ENCODE data around the gene SMKR1. TPM values are rescaled to one million over a fixed set of nuclear protein-coding genes. Genes with fewer than 3 reads are reported as not detected.
"Not testable (repeated sequence)": the region's sequence is repeated elsewhere in the genome, so short reads cannot be mapped to it uniquely, and the experiment has no call there.

Gene SMKR1
- total RNA-seq, 1 donor = 0.31 TPM

DNA sequence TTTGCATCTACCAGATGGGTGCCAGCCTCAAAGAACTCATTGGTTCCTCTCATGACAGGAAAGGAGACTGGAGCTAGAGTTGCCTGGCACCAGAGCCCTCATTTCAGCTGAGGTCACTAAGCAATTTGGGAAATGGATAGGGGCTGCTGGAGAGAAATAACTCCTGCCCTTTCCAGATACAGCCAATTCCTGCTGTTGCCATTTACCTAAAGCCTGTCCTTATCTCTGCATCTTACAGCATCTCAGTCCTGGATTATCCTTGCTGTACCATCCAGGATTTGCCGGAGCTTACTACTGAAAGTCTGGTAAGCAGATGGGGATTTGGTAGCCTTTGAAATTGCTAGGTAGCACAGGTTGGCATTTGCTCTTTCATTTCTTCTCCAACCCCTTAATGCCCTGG lies 31.9 kb upstream of the SMKR1 start:
- no peak overlapping the region for H3K4me3 ChIP-seq (ENCODE audit: low read length)
- no peaks in the 10 kb centered on the region for H3K9me3 ChIP-seq (ENCODE audit: low read depth, low read length)

DNA sequence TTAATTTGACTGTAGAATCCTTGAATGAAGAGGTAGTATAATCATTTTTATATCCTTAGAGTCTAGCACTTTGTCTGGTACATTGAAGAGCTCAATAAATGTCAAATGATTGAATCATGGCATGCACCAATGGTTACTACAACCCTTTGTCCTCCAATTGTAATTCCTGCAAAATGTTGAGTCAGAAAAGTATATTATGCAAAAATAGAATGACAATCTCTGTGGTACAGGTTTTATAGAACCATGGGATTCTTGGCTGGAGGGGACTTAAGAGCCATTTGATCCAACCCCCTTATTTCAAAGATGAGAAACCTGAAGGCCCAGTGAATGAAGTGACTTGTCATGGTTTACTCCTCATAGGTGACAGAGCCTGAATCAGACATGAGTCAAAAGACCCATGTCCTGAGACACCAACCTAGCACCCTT lies 30.9 kb upstream of the SMKR1 start:
- H3K4me3 ChIP-seq (ENCODE audit: low read length) = no peak overlapping the region
- H3K9me3 ChIP-seq (ENCODE audit: low read depth, low read length) = no peaks in the 10 kb centered on the region
- no peaks in the 10 kb centered on the region for H3K27me3 ChIP-seq (ENCODE audit: insufficient read depth, low read length)
- H3K4me1 ChIP-seq (ENCODE audit: insufficient read depth, low read length) = no peaks in the 10 kb centered on the region

More for the DNA sequence above, 31.9 kb upstream of the SMKR1 start:
- no peaks in the 10 kb centered on the region for H3K27me3 ChIP-seq (ENCODE audit: insufficient read depth, low read length)
- H3K4me1 ChIP-seq (ENCODE audit: insufficient read depth, low read length) = no peaks in the 10 kb centered on the region

DNA sequence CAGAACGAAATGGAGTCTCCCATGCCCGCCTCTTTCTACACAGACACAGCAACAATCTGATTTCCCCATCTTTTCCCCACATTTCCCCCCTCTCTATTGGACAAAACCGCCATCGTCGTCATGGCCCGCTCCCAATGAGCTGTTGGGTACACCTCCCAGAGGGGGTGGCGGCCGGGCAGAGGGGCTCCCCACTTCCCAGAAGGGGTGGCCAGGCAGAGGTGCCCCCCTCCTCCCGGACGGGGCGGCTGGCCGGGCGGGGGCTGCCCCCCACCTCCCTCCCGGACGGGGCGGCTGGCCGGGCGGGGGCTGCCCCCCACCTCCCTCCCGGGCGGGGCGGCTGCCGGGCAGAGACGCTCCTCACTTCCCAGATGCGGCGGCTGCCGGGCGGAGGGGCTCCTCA lies 26.4 kb upstream of the SMKR1 start:
- not testable (repeated sequence) for H3K4me3 ChIP-seq (ENCODE audit: low read length); H3K9me3 ChIP-seq (ENCODE audit: low read depth, low read length); H3K27me3 ChIP-seq (ENCODE audit: insufficient read depth, low read length); H3K4me1 ChIP-seq (ENCODE audit: insufficient read depth, low read length)

DNA sequence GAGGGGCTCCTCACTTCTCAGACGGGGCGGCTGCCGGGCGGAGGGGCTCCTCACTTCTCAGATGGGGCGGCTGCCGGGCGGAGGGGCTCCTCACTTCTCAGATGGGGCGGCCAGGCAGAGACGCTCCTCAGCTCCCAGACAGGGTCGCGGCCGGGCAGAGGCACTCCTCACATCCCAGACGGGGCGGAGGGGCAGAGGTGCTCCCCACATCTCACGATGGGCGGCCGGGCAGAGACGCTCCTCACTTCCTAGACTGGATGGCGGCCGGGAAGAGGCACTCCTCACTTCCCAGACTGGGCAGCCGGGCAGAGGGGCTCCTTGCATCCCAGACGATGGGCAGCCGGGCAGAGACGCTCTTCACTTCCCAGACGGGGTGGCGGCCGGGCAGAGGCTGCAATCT lies 25.9 kb upstream of the SMKR1 start:
- not testable (repeated sequence) for H3K4me1 ChIP-seq (ENCODE audit: insufficient read depth, low read length); H3K9me3 ChIP-seq (ENCODE audit: low read depth, low read length); H3K4me3 ChIP-seq (ENCODE audit: low read length); H3K27me3 ChIP-seq (ENCODE audit: insufficient read depth, low read length)

DNA sequence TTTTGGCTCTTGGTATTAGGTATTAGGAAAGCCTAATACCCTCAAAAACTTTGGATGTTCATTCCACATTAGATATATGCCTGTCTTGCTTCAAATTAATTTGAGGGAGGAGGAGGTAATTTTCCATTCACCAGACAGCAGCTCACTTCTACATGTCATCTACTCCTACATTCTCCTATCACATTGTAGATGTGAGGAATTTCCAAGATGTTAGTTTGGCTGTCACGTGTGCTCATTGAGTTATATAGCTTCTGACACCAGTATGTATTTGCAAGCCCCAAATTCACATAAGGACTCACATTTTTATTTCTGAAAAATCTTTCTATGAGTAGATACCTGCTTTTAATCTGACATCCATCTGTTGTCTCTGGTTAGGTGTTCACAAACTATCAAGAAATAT lies 22.5 kb upstream of the SMKR1 start:
- H3K4me1 ChIP-seq (ENCODE audit: insufficient read depth, low read length) = no peaks in the 10 kb centered on the region
- no peak overlapping the region for H3K4me3 ChIP-seq (ENCODE audit: low read length)
- H3K27me3 ChIP-seq (ENCODE audit: insufficient read depth, low read length) = no peaks in the 10 kb centered on the region
- no peaks in the 10 kb centered on the region for H3K9me3 ChIP-seq (ENCODE audit: low read depth, low read length)

DNA sequence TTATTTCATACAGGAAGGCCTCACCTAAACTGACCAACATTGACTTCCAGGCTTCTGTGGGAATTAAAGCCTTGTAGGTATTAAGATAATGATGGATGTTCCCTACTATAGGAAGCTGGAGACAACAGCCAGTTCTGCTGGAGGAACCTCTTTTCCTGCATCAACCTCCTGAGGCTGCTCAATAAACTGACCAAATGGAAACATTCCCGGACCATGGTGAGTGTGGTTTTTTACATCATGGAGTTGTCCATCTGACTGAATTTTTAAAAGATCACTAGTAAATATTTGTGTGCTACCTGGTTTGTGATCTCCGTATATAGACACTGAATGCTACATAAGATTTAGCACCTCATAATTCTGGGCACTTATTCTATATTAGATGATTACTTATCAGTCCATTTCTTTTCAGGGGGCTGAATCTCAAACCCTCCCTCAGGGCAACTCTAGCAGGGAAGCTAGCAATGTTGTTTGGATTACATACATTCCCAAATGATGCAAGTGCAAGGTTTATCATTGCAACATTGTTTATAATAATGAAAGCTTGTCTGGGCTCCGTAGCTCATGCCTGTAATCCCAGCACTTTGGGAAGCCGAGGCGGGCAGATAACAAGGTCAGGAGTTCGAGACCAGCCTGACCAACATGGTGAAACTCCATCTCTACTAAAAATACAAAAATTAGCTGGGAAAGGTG lies 21.5 kb upstream of the SMKR1 start:
- Histone ChIP-seq H3K4me3 (ENCODE audit: low read length) (no peak overlapping the region), H3K4me1 (ENCODE audit: insufficient read depth, low read length) (no peaks in the 10 kb centered on the region), H3K9me3 (ENCODE audit: low read depth, low read length) (no peaks in the 10 kb centered on the region), H3K27me3 (ENCODE audit: insufficient read depth, low read length) (no peaks in the 10 kb centered on the region)

DNA sequence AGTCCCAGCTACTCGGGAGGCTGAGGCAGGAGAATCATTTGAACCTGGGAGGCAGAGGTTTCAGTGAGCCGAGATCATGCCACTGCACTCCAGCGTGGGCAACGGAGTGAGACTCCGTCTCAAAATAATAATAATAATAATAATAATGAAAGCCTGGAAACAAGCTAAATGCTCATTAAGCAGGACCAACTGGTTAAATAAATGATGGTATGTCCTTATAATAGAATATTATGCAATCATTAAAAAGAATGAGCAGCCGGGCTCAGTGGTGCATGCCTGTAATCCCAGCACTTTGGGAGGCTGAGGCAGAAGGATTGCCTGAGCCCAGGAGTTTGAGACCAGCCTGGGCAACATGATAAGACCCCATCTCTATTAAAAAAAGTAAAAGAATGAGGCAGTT lies 21.0 kb upstream of the SMKR1 start:
- not testable (repeated sequence) for H3K4me1 ChIP-seq (ENCODE audit: insufficient read depth, low read length); H3K4me3 ChIP-seq (ENCODE audit: low read length); H3K27me3 ChIP-seq (ENCODE audit: insufficient read depth, low read length); H3K9me3 ChIP-seq (ENCODE audit: low read depth, low read length)

DNA sequence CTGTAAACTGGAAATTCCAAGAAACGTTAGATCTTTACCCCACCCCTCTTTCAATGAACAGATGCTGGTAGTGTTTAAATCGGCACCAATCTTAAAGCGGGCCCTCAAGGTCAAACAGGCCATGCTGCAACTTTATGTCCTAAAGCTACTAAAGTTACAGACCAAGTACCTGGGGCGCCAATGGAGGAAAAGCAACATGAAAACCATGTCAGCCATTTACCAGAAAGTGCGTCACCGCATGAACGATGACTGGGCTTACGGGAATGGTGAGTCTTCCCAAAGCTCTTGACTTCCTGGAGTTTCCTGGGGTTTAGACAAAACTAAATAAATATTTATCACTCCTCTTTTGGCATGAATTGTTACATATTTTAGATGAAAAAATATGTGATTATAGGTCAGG lies 19.6 kb upstream of the SMKR1 start:
- Histone ChIP-seq H3K4me3 (ENCODE audit: low read length) (no peak overlapping the region), H3K4me1 (ENCODE audit: insufficient read depth, low read length) (no peaks in the 10 kb centered on the region), H3K27me3 (ENCODE audit: insufficient read depth, low read length) (no peaks in the 10 kb centered on the region), H3K9me3 (ENCODE audit: low read depth, low read length) (no peaks in the 10 kb centered on the region)

DNA sequence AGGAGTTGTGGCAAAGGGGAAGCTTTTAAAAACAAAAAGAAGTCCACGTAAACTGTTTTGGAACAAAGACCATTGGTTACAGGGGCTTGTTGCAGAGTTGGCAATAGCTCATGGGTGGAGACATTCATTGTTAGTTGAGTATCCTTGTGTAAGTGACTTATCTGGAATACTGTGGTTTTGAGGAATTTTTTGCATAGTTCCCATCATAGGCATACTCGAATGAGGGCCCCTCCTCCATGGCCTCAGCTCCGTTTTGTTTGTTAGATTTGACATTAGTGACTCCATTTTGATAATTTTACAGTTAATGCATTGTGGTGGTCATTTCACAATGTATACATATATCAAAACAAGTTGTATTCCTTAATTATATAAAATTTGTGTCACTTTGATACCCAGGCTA lies 12.8 kb upstream of the SMKR1 start:
- no peak overlapping the region for H3K4me3 ChIP-seq (ENCODE audit: low read length)
- no peaks in the 10 kb centered on the region for H3K4me1 ChIP-seq (ENCODE audit: insufficient read depth, low read length)
- no peaks in the 10 kb centered on the region for H3K27me3 ChIP-seq (ENCODE audit: insufficient read depth, low read length)
- no peaks in the 10 kb centered on the region for H3K9me3 ChIP-seq (ENCODE audit: low read depth, low read length)

DNA sequence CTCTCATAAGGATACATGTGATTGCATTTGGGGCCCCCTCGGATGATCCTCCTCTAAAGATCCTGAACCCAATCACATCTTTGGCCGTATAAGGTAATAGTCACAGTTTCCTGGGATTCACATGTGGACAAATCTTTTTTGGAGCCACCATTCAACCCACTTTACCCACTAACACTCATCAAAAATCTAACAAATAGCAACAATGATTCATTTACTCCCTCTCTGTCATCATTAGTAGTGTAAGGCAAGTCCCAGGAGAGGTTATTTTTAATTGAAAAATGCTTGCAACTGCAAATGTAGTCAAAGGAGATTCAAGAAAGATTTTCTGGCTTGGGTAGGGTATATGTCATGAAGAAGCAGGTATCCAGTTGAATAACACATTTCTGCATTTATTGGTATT lies 9.9 kb upstream of the SMKR1 start:
- H3K27me3 ChIP-seq (ENCODE audit: insufficient read depth, low read length) = no peaks in the 10 kb centered on the region
- H3K4me3 ChIP-seq (ENCODE audit: low read length) = no peak overlapping the region
- no peaks in the 10 kb centered on the region for H3K4me1 ChIP-seq (ENCODE audit: insufficient read depth, low read length)
- no peaks in the 10 kb centered on the region for H3K9me3 ChIP-seq (ENCODE audit: low read depth, low read length)

DNA sequence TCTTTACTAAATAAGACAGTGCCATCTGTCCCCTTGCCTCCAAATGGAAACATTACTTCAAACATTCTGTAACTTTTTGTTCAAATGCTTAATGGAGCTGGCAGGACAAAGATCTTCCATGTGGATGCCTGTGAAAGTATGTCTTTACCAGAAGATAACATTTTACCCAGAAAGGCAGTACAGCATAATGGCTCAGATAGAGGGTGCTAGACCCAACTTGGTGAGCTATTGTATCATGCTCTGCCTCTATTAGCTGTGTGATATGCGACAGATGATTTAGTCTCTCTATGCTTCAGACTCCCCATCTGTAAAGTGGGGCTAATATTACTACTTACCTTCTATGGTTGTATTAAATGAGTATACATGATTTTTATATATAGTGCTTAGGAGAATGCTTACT lies 8.8 kb upstream of the SMKR1 start:
- Histone ChIP-seq H3K9me3 (ENCODE audit: low read depth, low read length) (no peaks in the 10 kb centered on the region), H3K4me1 (ENCODE audit: insufficient read depth, low read length) (no peaks in the 10 kb centered on the region), H3K27me3 (ENCODE audit: insufficient read depth, low read length) (no peaks in the 10 kb centered on the region), H3K4me3 (ENCODE audit: low read length) (no peak overlapping the region)

DNA sequence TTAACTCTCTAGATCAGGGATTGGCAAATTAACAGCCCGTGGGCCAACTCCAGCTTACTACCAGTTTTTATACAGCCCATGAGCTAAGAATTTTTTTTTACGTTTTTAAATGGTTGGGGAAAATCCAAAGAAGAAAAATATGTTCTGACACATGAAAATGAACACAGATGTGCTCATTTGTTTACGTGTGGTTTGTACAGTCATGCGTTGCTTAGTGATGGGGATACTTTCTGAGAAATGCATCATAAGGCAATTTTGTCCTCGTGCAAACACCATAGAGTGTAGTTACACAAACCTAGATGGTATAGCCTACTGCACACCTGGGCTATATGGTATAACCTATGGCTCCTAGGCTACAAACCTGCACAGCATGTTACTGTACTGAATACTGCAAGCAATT lies 8.3 kb upstream of the SMKR1 start:
- no peaks in the 10 kb centered on the region for H3K27me3 ChIP-seq (ENCODE audit: insufficient read depth, low read length)
- H3K9me3 ChIP-seq (ENCODE audit: low read depth, low read length) = no peaks in the 10 kb centered on the region
- H3K4me3 ChIP-seq (ENCODE audit: low read length) = no peak overlapping the region
- no peaks in the 10 kb centered on the region for H3K4me1 ChIP-seq (ENCODE audit: insufficient read depth, low read length)

DNA sequence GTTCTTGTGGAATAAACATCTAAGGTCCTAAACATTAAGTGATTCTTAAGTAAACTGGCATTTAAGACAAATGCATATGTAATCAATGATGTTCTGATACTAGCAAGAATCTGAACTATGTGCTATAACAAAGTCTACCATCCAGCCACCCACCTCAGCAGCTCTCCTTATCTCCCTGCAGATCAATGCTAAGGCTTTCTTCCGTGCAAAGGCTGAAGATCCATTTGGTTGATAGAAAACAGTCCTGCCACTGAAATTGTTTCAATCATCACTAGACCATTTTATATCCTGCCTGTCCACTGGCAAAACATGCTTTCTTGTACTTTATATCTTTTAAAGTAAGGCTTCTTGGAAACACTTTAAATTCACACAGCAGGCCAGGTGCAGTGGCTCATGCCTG lies 6.3 kb upstream of the SMKR1 start:
- no peaks in the 10 kb centered on the region for H3K9me3 ChIP-seq (ENCODE audit: low read depth, low read length)
- no peaks in the 10 kb centered on the region for H3K4me1 ChIP-seq (ENCODE audit: insufficient read depth, low read length)
- no peak overlapping the region for H3K4me3 ChIP-seq (ENCODE audit: low read length)

DNA sequence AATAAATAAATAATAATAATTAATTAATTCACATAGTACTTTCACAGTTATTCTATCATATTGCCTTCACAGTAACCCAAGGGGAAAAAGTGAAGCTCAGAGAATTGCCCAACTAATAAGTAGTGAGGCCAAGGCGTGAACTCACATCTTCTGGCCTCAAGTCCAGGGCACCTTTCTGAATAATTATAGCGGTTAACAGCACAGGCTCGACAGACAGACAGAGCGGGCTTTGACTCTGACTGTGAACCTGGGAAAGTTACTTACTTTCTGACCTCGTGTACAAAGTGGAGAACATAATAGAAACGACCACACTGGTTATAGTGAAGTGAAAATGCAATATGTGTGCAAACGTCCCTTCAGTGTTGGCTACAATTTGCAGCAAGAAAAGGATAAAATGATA lies 5.7 kb upstream of the SMKR1 start:
- H3K27me3 ChIP-seq (ENCODE audit: insufficient read depth, low read length) = no peaks in the 10 kb centered on the region
- peaks cover 2% of the 10 kb centered on the region for H3K4me1 ChIP-seq (ENCODE audit: insufficient read depth, low read length)
- H3K9me3 ChIP-seq (ENCODE audit: low read depth, low read length) = no peaks in the 10 kb centered on the region
- H3K4me3 ChIP-seq (ENCODE audit: low read length) = no peak overlapping the region

More for the DNA sequence above, 6.3 kb upstream of the SMKR1 start:
- no peaks in the 10 kb centered on the region for H3K27me3 ChIP-seq (ENCODE audit: insufficient read depth, low read length)

DNA sequence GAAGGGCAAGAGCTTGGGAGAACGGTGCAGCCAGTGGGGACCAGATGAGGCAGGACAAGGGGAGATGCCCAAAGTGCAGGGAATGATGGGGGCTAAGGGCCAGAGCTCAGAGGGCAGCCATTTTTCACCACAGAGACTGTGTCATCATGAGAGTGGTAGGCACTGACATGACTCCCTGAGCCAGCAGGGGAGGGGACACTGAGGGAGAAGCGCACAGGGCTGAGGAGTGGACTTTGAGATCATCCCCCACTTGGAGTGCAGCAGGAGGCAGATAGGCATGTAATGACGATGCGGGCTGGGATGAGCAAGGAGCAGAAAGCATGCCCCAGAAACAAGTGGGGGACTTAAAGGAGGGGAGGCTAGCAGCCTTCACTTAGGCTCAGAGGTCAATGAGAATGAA lies 5.2 kb upstream of the SMKR1 start:
- Histone ChIP-seq H3K27me3 (ENCODE audit: insufficient read depth, low read length) (no peaks in the 10 kb centered on the region), H3K4me3 (ENCODE audit: low read length) (no peak overlapping the region), H3K9me3 (ENCODE audit: low read depth, low read length) (no peaks in the 10 kb centered on the region), H3K4me1 (ENCODE audit: insufficient read depth, low read length) (peaks cover 5% of the 10 kb centered on the region)

DNA sequence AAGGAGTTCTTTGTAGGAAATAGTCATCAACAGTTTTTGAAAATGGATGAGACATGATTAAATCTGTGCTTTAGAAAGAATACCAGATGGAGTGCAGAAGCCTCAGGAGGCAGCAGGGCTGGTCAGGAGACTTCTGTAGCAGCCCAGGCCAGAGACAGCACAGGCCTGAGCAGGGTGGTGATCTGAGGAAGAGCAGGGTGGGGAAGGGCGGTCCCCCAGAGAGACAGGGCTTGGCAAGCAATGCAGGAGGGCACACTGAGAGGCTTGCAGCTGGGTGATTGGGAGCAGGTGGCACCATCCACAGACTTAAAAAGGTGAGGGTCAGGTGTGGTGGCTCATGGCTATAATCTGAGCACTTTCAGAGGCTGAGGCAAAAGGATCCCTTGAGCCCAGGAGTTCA lies 4.3 kb upstream of the SMKR1 start:
- Histone ChIP-seq H3K4me1 (ENCODE audit: insufficient read depth, low read length) (peaks cover 11% of the 10 kb centered on the region), H3K4me3 (ENCODE audit: low read length) (no peak overlapping the region), H3K9me3 (ENCODE audit: low read depth, low read length) (no peaks in the 10 kb centered on the region), H3K27me3 (ENCODE audit: insufficient read depth, low read length) (no peaks in the 10 kb centered on the region)
